Liver (tissue), 9 donors: Measurements from ENCODE around the gene ARHGAP40. TPM values are rescaled to one million over a fixed set of nuclear protein-coding genes. Genes with fewer than 3 reads are reported as not detected.

Experiments
- DNase-seq: peaks from one replicate; pipeline ENCODE4 v3.0.0-alpha.2; 2017; ENCODE audit warnings: low spot score
- H3K27ac ChIP-seq, 2 donors: one replicate each; pipeline ENCODE4 v1.7.0; 2013; ENCODE audit warnings: inconsistent platforms in 2 of 2, low read length in 2 of 2, control low read depth in 1 of 2, low read depth in 1 of 2, mild to moderate bottlenecking in 1 of 2
- H3K27me3 ChIP-seq, 4 donors: one replicate each; pipeline versions ENCODE4 v1.6.1 to v1.7.0; 2013; ENCODE audit warnings: low read length in 3 of 4, inconsistent platforms in 1 of 4, mild to moderate bottlenecking in 1 of 4, moderate library complexity in 1 of 4; ENCODE audit not compliant: control insufficient read depth in 4 of 4, insufficient read depth in 4 of 4
- H3K36me3 ChIP-seq, 4 donors: one replicate each; pipeline versions ENCODE4 v1.6.1 to v1.7.0; 2013; ENCODE audit warnings: low read length in 3 of 4, mild to moderate bottlenecking in 3 of 4, low read depth in 1 of 4, moderate library complexity in 1 of 4; ENCODE audit not compliant: control insufficient read depth in 4 of 4, insufficient read depth in 3 of 4
- H3K4me1 ChIP-seq, 4 donors: one replicate each; pipeline versions ENCODE4 v1.6.1 to v1.7.0; 2013; ENCODE audit warnings: low read length in 3 of 4, mild to moderate bottlenecking in 3 of 4, moderate library complexity in 1 of 4; ENCODE audit not compliant: control insufficient read depth in 4 of 4, insufficient read depth in 4 of 4
- H3K4me3 ChIP-seq, 3 donors: one replicate each; pipeline versions ENCODE4 v1.6.1 to v1.7.0; 2013; ENCODE audit warnings: low read length in 3 of 3, control low read depth in 1 of 3, low read depth in 1 of 3, mild to moderate bottlenecking in 1 of 3
- H3K9ac ChIP-seq, 2 donors: one replicate each; pipeline ENCODE4 v1.7.0; 2013; ENCODE audit warnings: low read length in 2 of 2, mild to moderate bottlenecking in 2 of 2, moderate library complexity in 2 of 2, control low read depth in 1 of 2, low read depth in 1 of 2
- H3K9me3 ChIP-seq, 4 donors: one replicate each; pipeline versions ENCODE4 v1.6.1 to v1.7.0; 2013; ENCODE audit warnings: low read length in 3 of 4; ENCODE audit not compliant: control insufficient read depth in 4 of 4
- EGR1 ChIP-seq, 2 donors: IDR thresholded peaks; 2 replicates each; pipeline ENCODE4 v1.6.1; 2016 to 2018; ENCODE audit warnings: antibody characterized with exemption in 2 of 2, low read depth in 2 of 2
- FOXA1 ChIP-seq: IDR thresholded peaks from 2 replicates; pipeline ENCODE4 v1.6.1; 2016; ENCODE audit warnings: antibody characterized with exemption
- FOXA2 ChIP-seq: IDR thresholded peaks from 2 replicates; pipeline ENCODE4 v1.6.1; 2016; ENCODE audit warnings: antibody characterized with exemption
- GABPA ChIP-seq, 2 donors: IDR thresholded peaks in 1 of 2; conservative IDR thresholded peaks in 1 of 2; 2 replicates each; pipeline ENCODE4 v1.6.1; 2016; ENCODE audit warnings: antibody characterized with exemption in 2 of 2, mild to moderate bottlenecking in 1 of 2, moderate library complexity in 1 of 2
- HNF4A ChIP-seq, 2 donors: conservative IDR thresholded peaks; 2 replicates each; pipeline ENCODE4 v1.6.1; 2016; ENCODE audit warnings: antibody characterized with exemption in 2 of 2, mild to moderate bottlenecking in 2 of 2
- HNF4G ChIP-seq: IDR thresholded peaks from 2 replicates; pipeline ENCODE4 v1.6.1; 2016; ENCODE audit warnings: antibody characterized with exemption
- JUND ChIP-seq, 2 donors: IDR thresholded peaks; 2 replicates each; pipeline ENCODE4 v1.6.1; 2016; ENCODE audit warnings: antibody characterized with exemption in 2 of 2
- NR2F2 ChIP-seq: IDR thresholded peaks from 2 replicates; pipeline ENCODE4 v1.6.1; 2016; ENCODE audit warnings: antibody characterized with exemption
- RXRA ChIP-seq, 2 donors: IDR thresholded peaks; 2 replicates each; pipeline ENCODE4 v1.6.1; 2017 to 2018; ENCODE audit warnings: antibody characterized with exemption in 2 of 2, mild to moderate bottlenecking in 1 of 2
- SP1 ChIP-seq: IDR thresholded peaks from 2 replicates; pipeline ENCODE4 v1.6.1; 2018; ENCODE audit warnings: antibody characterized with exemption, mild to moderate bottlenecking
- TAF1 ChIP-seq: conservative IDR thresholded peaks from 2 replicates; pipeline ENCODE4 v1.6.1; 2016; ENCODE audit warnings: antibody characterized with exemption, mild to moderate bottlenecking
- YY1 ChIP-seq: IDR thresholded peaks from 2 replicates; pipeline ENCODE4 v1.6.1; 2016; ENCODE audit warnings: antibody characterized with exemption, mild to moderate bottlenecking
- ZBTB33 ChIP-seq: IDR thresholded peaks from 2 replicates; pipeline ENCODE4 v1.6.1; 2016; ENCODE audit warnings: antibody characterized with exemption
- WGBS: extraction: QIAGEN DNeasy Blood & Tissue Kit; methylation state at CpG from one replicate; pipeline ENCODE4 v1.1.7; 2013; 5-methylcytosine and 5-hydroxymethylcytosine counted together
- polyA plus RNA-seq, 2 donors: library from polyadenylated mRNA; stranded (reverse) in 1 of 2; unstranded in 1 of 2; fragments of 200-250 nt in 1 of 2; fragments of >200 nt in 1 of 2; fragmentation: Nextera tagmentation in 1 of 2; extraction: Ambion mirVana in 1 of 2; gene quantifications; one replicate each; pipeline versions ENCODE4 v1.2.1 to v1.2.3, GENCODE V29; 2013 to 2015
- total RNA-seq, 2 donors: library from RNA; depleted of rRNA; stranded (reverse); fragments of >200 nt; gene quantifications; one replicate each; pipeline ENCODE4 v1.2.3, GENCODE V29; 2014
- TF ChIP-seq, protein P1 (sequence below): IDR thresholded peaks from 2 replicates; pipeline ENCODE4 v1.6.1; 2016; ENCODE audit warnings: antibody characterized with exemption
- TF ChIP-seq, protein P2 (sequence below): fragments of 150-350 bp; IDR thresholded peaks from 2 replicates; pipeline ENCODE4 v1.5.1; 2017; ENCODE audit warnings: improper control_type of control experiment, low read depth, low read length; ENCODE audit not compliant: missing input control
- TF ChIP-seq, protein P3 (sequence below): IDR thresholded peaks from 2 replicates; pipeline ENCODE4 v1.6.1; 2016; ENCODE audit warnings: antibody characterized with exemption, mild to moderate bottlenecking
- TF ChIP-seq, protein P4 (sequence below): IDR thresholded peaks from 2 replicates; pipeline ENCODE4 v1.6.1; 2016; ENCODE audit warnings: antibody characterized with exemption
- donor health status: healthy.
- donor health status: healthy.
- donor health status: healthy.
- donor health status: healthy.
- donor health status: healthy.

Gene ARHGAP40
- total and polyA plus RNA-seq, 4 donors, result 0.08 TPM; not detected in 3

- Histone ChIP-seq H3K36me3 (peaks cover 4 to 47% (median 20%) of the 10 kb centered on the region in 4 donors), H3K9me3 (no peaks in the 10 kb centered on the region), H3K27ac (no peak overlapping the region), H3K4me3 (no peak overlapping the region), H3K9ac (no peak overlapping the region), H3K4me1 (no peaks in the 10 kb centered on the region), H3K27me3 (no peaks in the 10 kb centered on the region)
- no peak for DNase-seq
- TF ChIP-seq GABPA (IDR thresholded peaks at IDR 0.05 in 1 of 2, conservative IDR thresholded peaks at IDR 0.05 in 1 of 2) (no peak), HNF4A (conservative IDR thresholded peaks at IDR 0.05) (no peak), NR2F2 (no peak)
- TF ChIP-seq, protein P1, sequence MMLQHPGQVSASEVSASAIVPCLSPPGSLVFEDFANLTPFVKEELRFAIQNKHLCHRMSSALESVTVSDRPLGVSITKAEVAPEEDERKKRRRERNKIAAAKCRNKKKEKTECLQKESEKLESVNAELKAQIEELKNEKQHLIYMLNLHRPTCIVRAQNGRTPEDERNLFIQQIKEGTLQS, result no peak
- WGBS, result 90% methylated on average over 1 of the region's 1 CpG
These were observed 36.9 kb upstream of the ARHGAP40 start for GRCh38 chr20:38564680-38565079.

GRCh38 chr20:38566036-38566598, 35.5 kb upstream of the ARHGAP40 start:
- no peak overlapping the region for H3K9ac ChIP-seq
- no peaks in the 10 kb centered on the region for H3K4me1 ChIP-seq
- DNase-seq, result no peak
- H3K4me3 ChIP-seq, result no peak overlapping the region
- no peaks in the 10 kb centered on the region for H3K9me3 ChIP-seq
- WGBS, result 93% methylated on average over 6 of the region's 6 CpGs
- H3K27ac ChIP-seq, result no peak overlapping the region
- H3K36me3 ChIP-seq, result peaks cover 4 to 50% (median 19%) of the 10 kb centered on the region in 4 donors
- no peak for TF ChIP-seq JUND (IDR thresholded peaks at IDR 0.05)
- TF ChIP-seq ZBTB33, result no peak
- no peak for TF ChIP-seq EGR1 (IDR thresholded peaks at IDR 0.05; ENCODE audit: low read depth in 2 of 2)
- no peak for TF ChIP-seq YY1
- TF ChIP-seq, protein P2, sequence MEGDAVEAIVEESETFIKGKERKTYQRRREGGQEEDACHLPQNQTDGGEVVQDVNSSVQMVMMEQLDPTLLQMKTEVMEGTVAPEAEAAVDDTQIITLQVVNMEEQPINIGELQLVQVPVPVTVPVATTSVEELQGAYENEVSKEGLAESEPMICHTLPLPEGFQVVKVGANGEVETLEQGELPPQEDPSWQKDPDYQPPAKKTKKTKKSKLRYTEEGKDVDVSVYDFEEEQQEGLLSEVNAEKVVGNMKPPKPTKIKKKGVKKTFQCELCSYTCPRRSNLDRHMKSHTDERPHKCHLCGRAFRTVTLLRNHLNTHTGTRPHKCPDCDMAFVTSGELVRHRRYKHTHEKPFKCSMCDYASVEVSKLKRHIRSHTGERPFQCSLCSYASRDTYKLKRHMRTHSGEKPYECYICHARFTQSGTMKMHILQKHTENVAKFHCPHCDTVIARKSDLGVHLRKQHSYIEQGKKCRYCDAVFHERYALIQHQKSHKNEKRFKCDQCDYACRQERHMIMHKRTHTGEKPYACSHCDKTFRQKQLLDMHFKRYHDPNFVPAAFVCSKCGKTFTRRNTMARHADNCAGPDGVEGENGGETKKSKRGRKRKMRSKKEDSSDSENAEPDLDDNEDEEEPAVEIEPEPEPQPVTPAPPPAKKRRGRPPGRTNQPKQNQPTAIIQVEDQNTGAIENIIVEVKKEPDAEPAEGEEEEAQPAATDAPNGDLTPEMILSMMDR, result no peak
- TF ChIP-seq FOXA2, result no peak
- TF ChIP-seq SP1, result no peak
- TF ChIP-seq, protein P3, sequence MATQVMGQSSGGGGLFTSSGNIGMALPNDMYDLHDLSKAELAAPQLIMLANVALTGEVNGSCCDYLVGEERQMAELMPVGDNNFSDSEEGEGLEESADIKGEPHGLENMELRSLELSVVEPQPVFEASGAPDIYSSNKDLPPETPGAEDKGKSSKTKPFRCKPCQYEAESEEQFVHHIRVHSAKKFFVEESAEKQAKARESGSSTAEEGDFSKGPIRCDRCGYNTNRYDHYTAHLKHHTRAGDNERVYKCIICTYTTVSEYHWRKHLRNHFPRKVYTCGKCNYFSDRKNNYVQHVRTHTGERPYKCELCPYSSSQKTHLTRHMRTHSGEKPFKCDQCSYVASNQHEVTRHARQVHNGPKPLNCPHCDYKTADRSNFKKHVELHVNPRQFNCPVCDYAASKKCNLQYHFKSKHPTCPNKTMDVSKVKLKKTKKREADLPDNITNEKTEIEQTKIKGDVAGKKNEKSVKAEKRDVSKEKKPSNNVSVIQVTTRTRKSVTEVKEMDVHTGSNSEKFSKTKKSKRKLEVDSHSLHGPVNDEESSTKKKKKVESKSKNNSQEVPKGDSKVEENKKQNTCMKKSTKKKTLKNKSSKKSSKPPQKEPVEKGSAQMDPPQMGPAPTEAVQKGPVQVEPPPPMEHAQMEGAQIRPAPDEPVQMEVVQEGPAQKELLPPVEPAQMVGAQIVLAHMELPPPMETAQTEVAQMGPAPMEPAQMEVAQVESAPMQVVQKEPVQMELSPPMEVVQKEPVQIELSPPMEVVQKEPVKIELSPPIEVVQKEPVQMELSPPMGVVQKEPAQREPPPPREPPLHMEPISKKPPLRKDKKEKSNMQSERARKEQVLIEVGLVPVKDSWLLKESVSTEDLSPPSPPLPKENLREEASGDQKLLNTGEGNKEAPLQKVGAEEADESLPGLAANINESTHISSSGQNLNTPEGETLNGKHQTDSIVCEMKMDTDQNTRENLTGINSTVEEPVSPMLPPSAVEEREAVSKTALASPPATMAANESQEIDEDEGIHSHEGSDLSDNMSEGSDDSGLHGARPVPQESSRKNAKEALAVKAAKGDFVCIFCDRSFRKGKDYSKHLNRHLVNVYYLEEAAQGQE, result no peak
- TF ChIP-seq, protein P1, result no peak
- TF ChIP-seq NR2F2, result no peak
- no peak for TF ChIP-seq RXRA (IDR thresholded peaks at IDR 0.05)
- no peak for TF ChIP-seq FOXA1
- no peak for TF ChIP-seq TAF1
- no peak for TF ChIP-seq HNF4G
- TF ChIP-seq GABPA (IDR thresholded peaks at IDR 0.05 in 1 of 2, conservative IDR thresholded peaks at IDR 0.05 in 1 of 2), result no peak
- TF ChIP-seq, protein P4, sequence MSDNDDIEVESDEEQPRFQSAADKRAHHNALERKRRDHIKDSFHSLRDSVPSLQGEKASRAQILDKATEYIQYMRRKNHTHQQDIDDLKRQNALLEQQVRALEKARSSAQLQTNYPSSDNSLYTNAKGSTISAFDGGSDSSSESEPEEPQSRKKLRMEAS, result no peak
- no peak for TF ChIP-seq HNF4A (conservative IDR thresholded peaks at IDR 0.05)
- H3K27me3 ChIP-seq, result no peaks in the 10 kb centered on the region
